DND-41 (cell line): ENCODE results near the gene ARHGAP22.

Source experiments
- EZH2 ChIP-seq: IDR thresholded peaks from 3 replicates; pipeline ENCODE4 v1.6.1; 2012; ENCODE audit warnings: borderline replicate concordance, low read depth, mild to moderate bottlenecking, moderate library complexity, low read length, inconsistent platforms; ENCODE audit not compliant: severe bottlenecking
- TF ChIP-seq, protein P1 (sequence below): IDR thresholded peaks from 2 replicates; pipeline ENCODE4 v1.5.1; 2012; ENCODE audit warnings: borderline replicate concordance, low read length, moderate library complexity, mild to moderate bottlenecking; ENCODE audit not compliant: poor library complexity, severe bottlenecking; ENCODE audit errors: extremely low read depth

DNA sequence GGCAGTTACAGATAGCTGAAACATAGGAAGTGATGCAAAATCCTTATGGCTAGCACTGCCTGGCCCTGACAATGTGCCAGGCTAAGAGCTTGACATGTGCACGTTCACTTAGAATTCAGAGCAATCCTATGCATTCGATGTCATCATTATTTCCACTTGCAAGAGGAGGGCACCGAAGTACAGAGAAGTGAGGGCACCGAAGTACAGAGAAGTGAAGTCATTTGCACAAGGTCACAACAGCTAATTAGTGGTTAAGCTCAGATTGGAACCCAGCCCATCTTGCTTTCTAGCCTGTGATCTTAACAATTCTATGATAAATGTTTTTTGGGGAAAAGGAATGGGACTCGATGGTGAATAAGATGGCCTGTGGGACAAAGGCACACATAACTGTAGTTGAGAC is 73.4 kb downstream of the ARHGAP22 start:
- TF ChIP-seq, protein P1, sequence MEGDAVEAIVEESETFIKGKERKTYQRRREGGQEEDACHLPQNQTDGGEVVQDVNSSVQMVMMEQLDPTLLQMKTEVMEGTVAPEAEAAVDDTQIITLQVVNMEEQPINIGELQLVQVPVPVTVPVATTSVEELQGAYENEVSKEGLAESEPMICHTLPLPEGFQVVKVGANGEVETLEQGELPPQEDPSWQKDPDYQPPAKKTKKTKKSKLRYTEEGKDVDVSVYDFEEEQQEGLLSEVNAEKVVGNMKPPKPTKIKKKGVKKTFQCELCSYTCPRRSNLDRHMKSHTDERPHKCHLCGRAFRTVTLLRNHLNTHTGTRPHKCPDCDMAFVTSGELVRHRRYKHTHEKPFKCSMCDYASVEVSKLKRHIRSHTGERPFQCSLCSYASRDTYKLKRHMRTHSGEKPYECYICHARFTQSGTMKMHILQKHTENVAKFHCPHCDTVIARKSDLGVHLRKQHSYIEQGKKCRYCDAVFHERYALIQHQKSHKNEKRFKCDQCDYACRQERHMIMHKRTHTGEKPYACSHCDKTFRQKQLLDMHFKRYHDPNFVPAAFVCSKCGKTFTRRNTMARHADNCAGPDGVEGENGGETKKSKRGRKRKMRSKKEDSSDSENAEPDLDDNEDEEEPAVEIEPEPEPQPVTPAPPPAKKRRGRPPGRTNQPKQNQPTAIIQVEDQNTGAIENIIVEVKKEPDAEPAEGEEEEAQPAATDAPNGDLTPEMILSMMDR: no peak
- no peak for TF ChIP-seq EZH2
